ENCODE data around the gene CRYL1. TPM values are rescaled to one million over a fixed set of nuclear protein-coding genes. Genes with fewer than 3 reads are reported as not detected.

Gene CRYL1
- polyA plus RNA-seq, 1 donor from 2014 or later: 10.6 TPM

GRCh38 chr13:20503088-20504083 is 22.3 kb downstream of the CRYL1 start:
- no peaks in the 10 kb centered on the region for H3F3A ChIP-seq (ENCODE audit: insufficient read depth, low read length, poor library complexity, severe bottlenecking)
- no peaks in the 10 kb centered on the region for H3K36me3 ChIP-seq (ENCODE audit: insufficient read depth, low read length)
- no peaks in the 10 kb centered on the region for H3K9me3 ChIP-seq (ENCODE audit: low read length)
- no peak overlapping the region for H3K9ac ChIP-seq (ENCODE audit: low read length)
- H4K20me1 ChIP-seq (ENCODE audit: insufficient read depth): no peaks in the 10 kb centered on the region
- no peaks in the 10 kb centered on the region for H3K9me2 ChIP-seq (ENCODE audit: insufficient read depth, low read length)
- no peak overlapping the region for H3K27ac ChIP-seq (ENCODE audit: low read length)
- TF ChIP-seq TAF1 (IDR thresholded peaks at IDR 0.05; ENCODE audit: low read depth): no peak
- no peak for TF ChIP-seq EZH2 (IDR thresholded peaks at IDR 0.05; ENCODE audit: borderline replicate concordance, insufficient read depth, low read length, poor library complexity, severe bottlenecking)
- no peak for TF ChIP-seq CTCF (IDR thresholded peaks at IDR 0.05; ENCODE audit: poor library complexity, severe bottlenecking)
- TF ChIP-seq SMC3 (conservative IDR thresholded peaks at IDR 0.05; ENCODE audit: poor library complexity): no peak
- TF ChIP-seq, protein P1, sequence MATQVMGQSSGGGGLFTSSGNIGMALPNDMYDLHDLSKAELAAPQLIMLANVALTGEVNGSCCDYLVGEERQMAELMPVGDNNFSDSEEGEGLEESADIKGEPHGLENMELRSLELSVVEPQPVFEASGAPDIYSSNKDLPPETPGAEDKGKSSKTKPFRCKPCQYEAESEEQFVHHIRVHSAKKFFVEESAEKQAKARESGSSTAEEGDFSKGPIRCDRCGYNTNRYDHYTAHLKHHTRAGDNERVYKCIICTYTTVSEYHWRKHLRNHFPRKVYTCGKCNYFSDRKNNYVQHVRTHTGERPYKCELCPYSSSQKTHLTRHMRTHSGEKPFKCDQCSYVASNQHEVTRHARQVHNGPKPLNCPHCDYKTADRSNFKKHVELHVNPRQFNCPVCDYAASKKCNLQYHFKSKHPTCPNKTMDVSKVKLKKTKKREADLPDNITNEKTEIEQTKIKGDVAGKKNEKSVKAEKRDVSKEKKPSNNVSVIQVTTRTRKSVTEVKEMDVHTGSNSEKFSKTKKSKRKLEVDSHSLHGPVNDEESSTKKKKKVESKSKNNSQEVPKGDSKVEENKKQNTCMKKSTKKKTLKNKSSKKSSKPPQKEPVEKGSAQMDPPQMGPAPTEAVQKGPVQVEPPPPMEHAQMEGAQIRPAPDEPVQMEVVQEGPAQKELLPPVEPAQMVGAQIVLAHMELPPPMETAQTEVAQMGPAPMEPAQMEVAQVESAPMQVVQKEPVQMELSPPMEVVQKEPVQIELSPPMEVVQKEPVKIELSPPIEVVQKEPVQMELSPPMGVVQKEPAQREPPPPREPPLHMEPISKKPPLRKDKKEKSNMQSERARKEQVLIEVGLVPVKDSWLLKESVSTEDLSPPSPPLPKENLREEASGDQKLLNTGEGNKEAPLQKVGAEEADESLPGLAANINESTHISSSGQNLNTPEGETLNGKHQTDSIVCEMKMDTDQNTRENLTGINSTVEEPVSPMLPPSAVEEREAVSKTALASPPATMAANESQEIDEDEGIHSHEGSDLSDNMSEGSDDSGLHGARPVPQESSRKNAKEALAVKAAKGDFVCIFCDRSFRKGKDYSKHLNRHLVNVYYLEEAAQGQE (IDR thresholded peaks at IDR 0.05; ENCODE audit: borderline replicate concordance): no peak
- TF ChIP-seq RAD21 (conservative IDR thresholded peaks at IDR 0.05): no peak
- TF ChIP-seq MXI1 (conservative IDR thresholded peaks at IDR 0.05; ENCODE audit: poor library complexity, severe bottlenecking): no peak
- no peak for TF ChIP-seq POLR2AphosphoS5 (IDR thresholded peaks at IDR 0.05)
- no peak for TF ChIP-seq EP300 (conservative IDR thresholded peaks at IDR 0.05; ENCODE audit: poor library complexity, severe bottlenecking)
- no peak overlapping the region for H3K4me3 ChIP-seq (ENCODE audit: low read length)
- no peaks in the 10 kb centered on the region for H3K27me3 ChIP-seq (ENCODE audit: insufficient read depth, low read depth, low read length)
- H3K4me2 ChIP-seq (ENCODE audit: low read length): no peak overlapping the region
- H3K79me2 ChIP-seq (replicated peaks; ENCODE audit: insufficient read depth, low read length): no peaks in the 10 kb centered on the region
- no peak overlapping the region for H2AFZ ChIP-seq (ENCODE audit: low read depth, low read length)

GRCh38 chr13:20501592-20501991 is 24.1 kb downstream of the CRYL1 start:
- Histone ChIP-seq H2AFZ (ENCODE audit: low read depth, low read length) (no peak overlapping the region), H3K36me3 (ENCODE audit: insufficient read depth, low read length) (no peaks in the 10 kb centered on the region), H3K27ac (ENCODE audit: low read length) (no peak overlapping the region), H3K9ac (ENCODE audit: low read length) (no peak overlapping the region), H4K20me1 (ENCODE audit: insufficient read depth) (no peaks in the 10 kb centered on the region), H3F3A (ENCODE audit: insufficient read depth, low read length, poor library complexity, severe bottlenecking) (no peaks in the 10 kb centered on the region), H3K4me2 (ENCODE audit: low read length) (no peak overlapping the region), H3K79me2 (replicated peaks; ENCODE audit: insufficient read depth, low read length) (no peaks in the 10 kb centered on the region), H3K9me3 (ENCODE audit: low read length) (no peaks in the 10 kb centered on the region), H3K9me2 (ENCODE audit: insufficient read depth, low read length) (no peaks in the 10 kb centered on the region), H3K27me3 (ENCODE audit: insufficient read depth, low read depth, low read length) (no peaks in the 10 kb centered on the region), H3K4me3 (ENCODE audit: low read length) (no peak overlapping the region)
- TF ChIP-seq TAF1 (IDR thresholded peaks at IDR 0.05; ENCODE audit: low read depth): no peak
- TF ChIP-seq MXI1 (conservative IDR thresholded peaks at IDR 0.05; ENCODE audit: poor library complexity, severe bottlenecking): no peak
- TF ChIP-seq CTCF (IDR thresholded peaks at IDR 0.05; ENCODE audit: poor library complexity, severe bottlenecking): no peak
- TF ChIP-seq, protein P1 (IDR thresholded peaks at IDR 0.05; ENCODE audit: borderline replicate concordance): no peak
- no peak for TF ChIP-seq EZH2 (IDR thresholded peaks at IDR 0.05; ENCODE audit: borderline replicate concordance, insufficient read depth, low read length, poor library complexity, severe bottlenecking)
- TF ChIP-seq POLR2AphosphoS5 (IDR thresholded peaks at IDR 0.05): no peak
- TF ChIP-seq SMC3 (conservative IDR thresholded peaks at IDR 0.05; ENCODE audit: poor library complexity): no peak
- TF ChIP-seq RAD21 (conservative IDR thresholded peaks at IDR 0.05): no peak

Measured in neural cell (in vitro differentiated cells).